Retinal pigment epithelial cell (primary cell): ENCODE measurements around the gene SSBP3.

Experiments
- DNase-seq: peaks from one replicate; pipeline ENCODE4 v3.0.0-alpha.2; 2010; ENCODE audit warnings: low read depth
- H3K4me3 ChIP-seq: 2 replicates; pipeline ENCODE4 v1.5.1; 2011; ENCODE audit warnings: mild to moderate bottlenecking, low read length, control low read depth, moderate library complexity
- CTCF ChIP-seq: conservative IDR thresholded peaks from 2 replicates; pipeline ENCODE4 v1.5.1; 2011; ENCODE audit warnings: low read depth, low read length, control low read depth, inconsistent platforms

The SSBP3 gene

GRCh38 chr1:54336116-54336515, 70.1 kb downstream of the SSBP3 start:
- no peak for DNase-seq
- no peak for TF ChIP-seq CTCF
- H3K4me3 ChIP-seq: no peak overlapping the region

- peak; percentile 80 for DNase-seq
- peak overlapping the region; percentile 24 for H3K4me3 ChIP-seq
- TF ChIP-seq CTCF: no peak
These were observed 70.5 kb downstream of the SSBP3 start for GRCh38 chr1:54335755-54336108.

GRCh38 chr1:54335011-54335754, 71.0 kb downstream of the SSBP3 start:
- DNase-seq: no peak
- H3K4me3 ChIP-seq: peak overlapping the region; percentile 24
- no peak for TF ChIP-seq CTCF

GRCh38 chr1:54332781-54333585, 73.2 kb downstream of the SSBP3 start:
- no peak overlapping the region for H3K4me3 ChIP-seq
- no peak for TF ChIP-seq CTCF
- no peak for DNase-seq

GRCh38 chr1:54331843-54332463, 74.2 kb downstream of the SSBP3 start:
- H3K4me3 ChIP-seq: no peak overlapping the region
- DNase-seq: no peak
- no peak for TF ChIP-seq CTCF

GRCh38 chr1:54331091-54331772, 75.0 kb downstream of the SSBP3 start:
- TF ChIP-seq CTCF: no peak
- DNase-seq: no peak
- H3K4me3 ChIP-seq: no peak overlapping the region
